HCT116 (cell line): ENCODE results near the gene ATP4A. TPM values are rescaled to one million over a fixed set of nuclear protein-coding genes. Genes with fewer than 3 reads are reported as not detected.

ENCODE experiments used
- ATAC-seq: fragments of 200-7000 bp; cut with Tn5 transposase; 2 replicates; pipeline ENCODE4 v1.9.1; 2020; ENCODE audit warnings: mild to moderate bottlenecking, moderate library complexity
- BruUV-seq: library from RNA; stranded (reverse); fragments of 400-500 nt; replicated peaks from 2 replicates; lab custom pipeline; 2021; lab: Mats Ljungman, UMichigan
- CTCF ChIA-PET: fragments of 300-600 bp; sonication (Branson Sonifier 250); formaldehyde crosslinking; loops from one replicate; lab custom pipeline; 2021; ENCODE audit warnings: antibody characterized with exemption; lab: Charles Lee
- POLR2A ChIA-PET: fragments of 300-600, 350-600 bp; sonication (Branson Sonifier 250); formaldehyde crosslinking; loops from one replicate; lab custom pipeline; 2021; ENCODE audit warnings: antibody characterized with exemption; lab: Charles Lee
- RAD21 ChIA-PET, 2 experiments: fragments of 300-600 bp; sonication (Branson Sonifier 250); formaldehyde crosslinking; loops; one replicate each; lab custom pipeline; 2023; ENCODE audit warnings: low total read pairs in 2 of 2; ENCODE audit not compliant: uncharacterized antibody in 2 of 2, unreplicated experiment in 2 of 2, low non-redundant PET in 1 of 2; lab: Charles Lee
- DNase-seq: peaks from one replicate; pipeline ENCODE4 v3.0.0-alpha.2; 2010; ENCODE audit warnings: low read depth, low spot score
- H2AFZ ChIP-seq: fragments of 200-600 bp; shearing (Covaris generic), sonication (generic); 2 replicates; pipeline ENCODE4 v1.6.1; 2017; ENCODE audit warnings: low read depth, mixed run types, mixed read lengths, antibody characterized with exemption, low read length; ENCODE audit not compliant: poor library complexity, severe bottlenecking
- H3K27ac ChIP-seq: 2 replicates; pipeline ENCODE4 v1.5.1; 2012; ENCODE audit warnings: low read depth, low read length
- H3K27me3 ChIP-seq: fragments of 200-600 bp; sonication (generic); 2 replicates; pipeline ENCODE4 v1.6.1; 2016; ENCODE audit warnings: mixed run types, low read length, mixed read lengths; ENCODE audit not compliant: insufficient read depth
- H3K36me3 ChIP-seq, 2 experiments: fragments of 200-500 bp in 1 of 2; fragments of 200-600 bp in 1 of 2; sonication (Bioruptor generic) in 1 of 2; sonication (generic) in 1 of 2; 2 replicates each; pipeline versions ENCODE4 v1.5.1 to v1.6.1; 2014 to 2016; ENCODE audit warnings: low read length in 2 of 2, inconsistent platforms in 1 of 2, mixed read lengths in 1 of 2, mixed run types in 1 of 2; ENCODE audit not compliant: insufficient read depth in 2 of 2, control insufficient read depth in 1 of 2
- H3K4me1 ChIP-seq, 2 experiments: fragments of 200-600 bp in 1 of 2; sonication (generic) in 1 of 2; 2 replicates each; pipeline versions ENCODE4 v1.5.1 to v1.6.1; 2012 to 2017; ENCODE audit warnings: low read length in 2 of 2, inconsistent platforms in 1 of 2, mild to moderate bottlenecking in 1 of 2, mixed read lengths in 1 of 2, mixed run types in 1 of 2, moderate library complexity in 1 of 2; ENCODE audit not compliant: insufficient read depth in 2 of 2, control insufficient read depth in 1 of 2
- H3K4me2 ChIP-seq: fragments of 200-600 bp; sonication (generic); 2 replicates; pipeline ENCODE4 v1.6.1; 2017; ENCODE audit warnings: mixed run types, low read length, mixed read lengths
- H3K4me3 ChIP-seq, 2 experiments: fragments of 200-600 bp in 1 of 2; sonication (generic) in 1 of 2; replicated peaks in 1 of 2; 2 replicates each; pipeline ENCODE4 v1.5.1; 2011 to 2016; ENCODE audit warnings: low read length in 2 of 2, control low read depth in 1 of 2, low read depth in 1 of 2, mild to moderate bottlenecking in 1 of 2, mixed read lengths in 1 of 2, mixed run types in 1 of 2
- H3K79me2 ChIP-seq: fragments of 200-600 bp; sonication (generic); 2 replicates; pipeline ENCODE4 v1.6.1; 2017; ENCODE audit warnings: mild to moderate bottlenecking, mixed run types, low read length, moderate library complexity, mixed read lengths; ENCODE audit not compliant: insufficient read depth
- H3K9ac ChIP-seq: fragments of 200-600 bp; sonication (generic); 2 replicates; pipeline ENCODE4 v1.6.1; 2016; ENCODE audit warnings: low read length, mixed read lengths
- H3K9me2 ChIP-seq: fragments of 200-600 bp; sonication (generic), shearing (Covaris generic); 2 replicates; pipeline ENCODE4 v1.6.1; 2017; ENCODE audit warnings: mixed run types, mild to moderate bottlenecking, moderate library complexity; ENCODE audit not compliant: insufficient read depth
- H3K9me3 ChIP-seq, 2 experiments: fragments of 200-500 bp in 1 of 2; fragments of 200-600 bp in 1 of 2; sonication (Bioruptor generic) in 1 of 2; sonication (generic) in 1 of 2; 2 replicates each; pipeline ENCODE4 v1.6.1; 2014 to 2017; ENCODE audit warnings: low read length in 2 of 2, mixed read lengths in 2 of 2, inconsistent platforms in 1 of 2, low read depth in 1 of 2, mild to moderate bottlenecking in 1 of 2, mixed run types in 1 of 2, moderate library complexity in 1 of 2; ENCODE audit not compliant: control insufficient read depth in 1 of 2, insufficient read depth in 1 of 2
- H4K20me1 ChIP-seq: fragments of 200-600 bp; sonication (generic), shearing (Covaris generic); 2 replicates; pipeline ENCODE4 v1.6.1; 2017; ENCODE audit warnings: mixed run types, mild to moderate bottlenecking, moderate library complexity; ENCODE audit not compliant: insufficient read depth
- CBX3 ChIP-seq: IDR thresholded peaks from 2 replicates; pipeline ENCODE4 v1.6.1; 2012; ENCODE audit warnings: low read depth
- CEBPB ChIP-seq: IDR thresholded peaks from 2 replicates; pipeline ENCODE4 v1.6.1; 2012; ENCODE audit warnings: low read depth
- EGR1 ChIP-seq: IDR thresholded peaks from 2 replicates; pipeline ENCODE4 v1.6.1; 2012; ENCODE audit warnings: low read depth
- ELF1 ChIP-seq: IDR thresholded peaks from 2 replicates; pipeline ENCODE4 v1.6.1; 2012; ENCODE audit warnings: low read depth, borderline replicate concordance
- EZH2 ChIP-seq: fragments of 200-600 bp; sonication (generic); IDR thresholded peaks from 2 replicates; pipeline ENCODE4 v1.6.1; 2017; ENCODE audit warnings: antibody characterized with exemption, mixed run types
- JUND ChIP-seq: IDR thresholded peaks from 2 replicates; pipeline ENCODE4 v1.6.1; 2012
- POLR2A ChIP-seq: IDR thresholded peaks from 2 replicates; pipeline ENCODE4 v1.7.0; 2011; ENCODE audit warnings: borderline replicate concordance; ENCODE audit not compliant: insufficient read depth, insufficient read length; ENCODE audit errors: extremely low read depth
- POLR2AphosphoS5 ChIP-seq: IDR thresholded peaks from 2 replicates; pipeline ENCODE4 v1.6.1; 2011; ENCODE audit warnings: mild to moderate bottlenecking, low read depth, low read length, moderate library complexity
- RAD21 ChIP-seq: IDR thresholded peaks from 2 replicates; pipeline ENCODE4 v1.6.1; 2012; ENCODE audit warnings: low read depth, mild to moderate bottlenecking
- SP1 ChIP-seq: IDR thresholded peaks from 2 replicates; pipeline ENCODE4 v1.6.1; 2012; ENCODE audit warnings: low read depth
- SRF ChIP-seq: IDR thresholded peaks from 2 replicates; pipeline ENCODE4 v1.6.1; 2012; ENCODE audit warnings: low read depth
- TCF7L2 ChIP-seq: IDR thresholded peaks from 2 replicates; pipeline ENCODE4 v1.7.0; 2011; ENCODE audit warnings: borderline replicate concordance, inconsistent platforms; ENCODE audit not compliant: insufficient read depth, insufficient read length; ENCODE audit errors: extremely low read depth
- YY1 ChIP-seq: IDR thresholded peaks from 2 replicates; pipeline ENCODE4 v1.6.1; 2011; ENCODE audit warnings: low read length, low read depth, moderate library complexity, mild to moderate bottlenecking; ENCODE audit not compliant: insufficient replicate concordance; ENCODE audit errors: extremely low read depth
- ZNF274 ChIP-seq: fragments of 200-500 bp; sonication (Bioruptor generic); IDR thresholded peaks from 2 replicates; pipeline ENCODE4 v1.6.1; 2014; ENCODE audit warnings: mild to moderate bottlenecking, low read depth, low read length, inconsistent platforms
- intact Hi-C: fragments of 100-400 bp; cut with micrococcal nuclease; formaldehyde crosslinking; loops from 2 replicates; pipeline ENCODE4 v1.10.0; 2022
- total RNA-seq: library from RNA; stranded (reverse); gene quantifications from one replicate; pipeline ENCODE4 v1.2.1, GENCODE V29; 2021; ENCODE audit not compliant: unreplicated experiment
- TF ChIP-seq, protein P1 (sequence below), 3 experiments: fragments of 200-600 bp in 1 of 3; sonication (generic) in 1 of 3; IDR thresholded peaks in 2 of 3; conservative IDR thresholded peaks in 1 of 3; 2 replicates each; pipeline ENCODE4 v1.5.1; 2012 to 2017; ENCODE audit warnings: low read depth in 2 of 3, low read length in 2 of 3, antibody characterized with exemption in 1 of 3, borderline replicate concordance in 1 of 3, control low read depth in 1 of 3, mild to moderate bottlenecking in 1 of 3, mixed read lengths in 1 of 3, mixed run types in 1 of 3, moderate library complexity in 1 of 3; ENCODE audit not compliant: insufficient read depth in 1 of 3
- TF ChIP-seq, protein P2 (sequence below): IDR thresholded peaks from 2 replicates; pipeline ENCODE4 v1.6.1; 2012
- TF ChIP-seq, protein P3 (sequence below): IDR thresholded peaks from 2 replicates; pipeline ENCODE4 v1.6.1; 2011; ENCODE audit warnings: mild to moderate bottlenecking, low read length, moderate library complexity; ENCODE audit not compliant: insufficient replicate concordance; ENCODE audit errors: extremely low read depth
- TF ChIP-seq, protein P4 (sequence below): IDR thresholded peaks from 2 replicates; pipeline ENCODE4 v1.6.1; 2012

Gene ATP4A
- total RNA-seq, 1 experiment from 2014 or later, result 0.27 TPM

DNA sequence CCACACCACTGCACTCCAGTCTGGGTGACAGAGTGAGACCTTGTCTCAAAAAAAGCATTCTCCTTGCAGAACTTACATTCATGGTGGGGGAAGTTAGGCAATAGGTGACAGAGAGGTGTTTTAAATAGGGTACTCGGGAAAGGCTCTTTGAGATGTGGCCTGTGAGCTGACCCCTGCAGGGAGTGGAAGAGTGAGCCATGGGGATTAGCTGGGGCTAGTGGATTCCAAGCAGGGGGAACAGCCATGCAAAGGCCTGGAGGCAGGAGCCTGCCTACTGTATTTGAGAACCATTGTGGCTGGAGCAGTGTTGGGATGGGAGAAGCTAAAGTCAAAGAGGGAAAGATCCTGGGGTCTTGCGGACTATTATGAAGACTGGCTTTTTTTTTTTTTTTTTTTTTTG is 46.1 kb downstream of the ATP4A start:
- Histone ChIP-seq H3K36me3 (no peaks in the 10 kb centered on the region), H3K79me2 (no peaks in the 10 kb centered on the region), H3K4me1 (peaks cover 19 to 46% of the 10 kb centered on the region in 2 experiments), H3K9me2 (no peaks in the 10 kb centered on the region)
- RAD21 ChIA-PET, result no interaction called here
- TF ChIP-seq, protein P1, sequence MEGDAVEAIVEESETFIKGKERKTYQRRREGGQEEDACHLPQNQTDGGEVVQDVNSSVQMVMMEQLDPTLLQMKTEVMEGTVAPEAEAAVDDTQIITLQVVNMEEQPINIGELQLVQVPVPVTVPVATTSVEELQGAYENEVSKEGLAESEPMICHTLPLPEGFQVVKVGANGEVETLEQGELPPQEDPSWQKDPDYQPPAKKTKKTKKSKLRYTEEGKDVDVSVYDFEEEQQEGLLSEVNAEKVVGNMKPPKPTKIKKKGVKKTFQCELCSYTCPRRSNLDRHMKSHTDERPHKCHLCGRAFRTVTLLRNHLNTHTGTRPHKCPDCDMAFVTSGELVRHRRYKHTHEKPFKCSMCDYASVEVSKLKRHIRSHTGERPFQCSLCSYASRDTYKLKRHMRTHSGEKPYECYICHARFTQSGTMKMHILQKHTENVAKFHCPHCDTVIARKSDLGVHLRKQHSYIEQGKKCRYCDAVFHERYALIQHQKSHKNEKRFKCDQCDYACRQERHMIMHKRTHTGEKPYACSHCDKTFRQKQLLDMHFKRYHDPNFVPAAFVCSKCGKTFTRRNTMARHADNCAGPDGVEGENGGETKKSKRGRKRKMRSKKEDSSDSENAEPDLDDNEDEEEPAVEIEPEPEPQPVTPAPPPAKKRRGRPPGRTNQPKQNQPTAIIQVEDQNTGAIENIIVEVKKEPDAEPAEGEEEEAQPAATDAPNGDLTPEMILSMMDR (IDR thresholded peaks at IDR 0.05 in 2 of 3, conservative IDR thresholded peaks at IDR 0.05 in 1 of 3; ENCODE audit: borderline replicate concordance in 1 of 3, insufficient read depth in 1 of 3, low read depth in 2 of 3, low read length in 2 of 3), result no peak
- no peak for TF ChIP-seq POLR2A
- no peak for TF ChIP-seq TCF7L2
- TF ChIP-seq ELF1, result no peak
- no peak for TF ChIP-seq SP1
- TF ChIP-seq, protein P2, sequence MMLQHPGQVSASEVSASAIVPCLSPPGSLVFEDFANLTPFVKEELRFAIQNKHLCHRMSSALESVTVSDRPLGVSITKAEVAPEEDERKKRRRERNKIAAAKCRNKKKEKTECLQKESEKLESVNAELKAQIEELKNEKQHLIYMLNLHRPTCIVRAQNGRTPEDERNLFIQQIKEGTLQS, result no peak
- TF ChIP-seq SRF, result no peak
- TF ChIP-seq CEBPB, result no peak
- no peak for TF ChIP-seq YY1
- TF ChIP-seq RAD21, result no peak
- TF ChIP-seq, protein P3, sequence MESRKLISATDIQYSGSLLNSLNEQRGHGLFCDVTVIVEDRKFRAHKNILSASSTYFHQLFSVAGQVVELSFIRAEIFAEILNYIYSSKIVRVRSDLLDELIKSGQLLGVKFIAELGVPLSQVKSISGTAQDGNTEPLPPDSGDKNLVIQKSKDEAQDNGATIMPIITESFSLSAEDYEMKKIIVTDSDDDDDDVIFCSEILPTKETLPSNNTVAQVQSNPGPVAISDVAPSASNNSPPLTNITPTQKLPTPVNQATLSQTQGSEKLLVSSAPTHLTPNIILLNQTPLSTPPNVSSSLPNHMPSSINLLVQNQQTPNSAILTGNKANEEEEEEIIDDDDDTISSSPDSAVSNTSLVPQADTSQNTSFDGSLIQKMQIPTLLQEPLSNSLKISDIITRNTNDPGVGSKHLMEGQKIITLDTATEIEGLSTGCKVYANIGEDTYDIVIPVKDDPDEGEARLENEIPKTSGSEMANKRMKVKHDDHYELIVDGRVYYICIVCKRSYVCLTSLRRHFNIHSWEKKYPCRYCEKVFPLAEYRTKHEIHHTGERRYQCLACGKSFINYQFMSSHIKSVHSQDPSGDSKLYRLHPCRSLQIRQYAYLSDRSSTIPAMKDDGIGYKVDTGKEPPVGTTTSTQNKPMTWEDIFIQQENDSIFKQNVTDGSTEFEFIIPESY, result no peak
- TF ChIP-seq EZH2, result no peak
- TF ChIP-seq, protein P4, sequence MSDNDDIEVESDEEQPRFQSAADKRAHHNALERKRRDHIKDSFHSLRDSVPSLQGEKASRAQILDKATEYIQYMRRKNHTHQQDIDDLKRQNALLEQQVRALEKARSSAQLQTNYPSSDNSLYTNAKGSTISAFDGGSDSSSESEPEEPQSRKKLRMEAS, result no peak
- TF ChIP-seq POLR2AphosphoS5, result no peak
- no peak for TF ChIP-seq ZNF274
- no peak for TF ChIP-seq EGR1
- no peak for TF ChIP-seq JUND
- TF ChIP-seq CBX3, result no peak
- TF ChIP-seq, all 23 proteins: peak for 0
- Histone ChIP-seq H4K20me1 (no peaks in the 10 kb centered on the region), H3K9me3 (no peaks in the 10 kb centered on the region), H2AFZ (no peak overlapping the region), H3K4me2 (no peak overlapping the region), H3K27ac (no peak overlapping the region), H3K27me3 (no peaks in the 10 kb centered on the region), H3K9ac (no peak overlapping the region), H3K4me3 (no peak overlapping the region)
- intact Hi-C loops, result no loop called here
- BruUV-seq, result no TSS peak
- ATAC-seq, result no peak
- POLR2A ChIA-PET, result no interaction called here
- DNase-seq, result no peak
- CTCF ChIA-PET, result no interaction called here
